ENCODE results near the gene C1orf116. TPM values are rescaled to one million over a fixed set of nuclear protein-coding genes. Genes with fewer than 3 reads are reported as not detected.

Gene C1orf116
- total RNA-seq, 1 donor from 2014 or later: 0.55 TPM

GRCh38 chr1:207036865-207037264 lies 4.3 kb upstream of the C1orf116 start:
- no peak for ATAC-seq
- no peak for DNase-seq (ENCODE audit: low spot score)

GRCh38 chr1:207035877-207036551 lies 3.5 kb upstream of the C1orf116 start:
- no peak for DNase-seq (ENCODE audit: low spot score)
- ATAC-seq: no peak

DNA sequence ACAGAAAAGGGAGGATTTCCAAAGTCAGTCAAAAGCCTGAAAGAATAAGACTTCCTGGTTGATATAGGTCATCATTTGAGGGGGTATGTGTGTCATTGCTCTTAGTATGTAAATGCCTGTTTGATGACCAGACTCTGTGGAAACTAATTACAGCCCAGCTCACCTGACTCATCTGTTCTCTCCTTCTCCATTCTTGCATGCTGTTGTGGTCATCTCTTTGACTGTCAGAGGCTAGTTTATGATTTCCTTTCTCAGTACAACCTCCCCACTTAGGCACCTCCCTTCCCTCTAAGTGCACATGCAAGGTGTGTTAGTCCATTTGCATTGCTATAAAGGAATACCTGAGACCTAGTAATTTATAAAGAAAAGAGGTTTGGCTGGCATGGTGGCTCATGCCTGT lies 2.4 kb upstream of the C1orf116 start:
- ATAC-seq (no peak), DNase-seq (ENCODE audit: low spot score) (no peak)

GRCh38 chr1:207034208-207034607 lies 1.7 kb upstream of the C1orf116 start:
- ATAC-seq: no peak
- no peak for DNase-seq (ENCODE audit: low spot score)

DNA sequence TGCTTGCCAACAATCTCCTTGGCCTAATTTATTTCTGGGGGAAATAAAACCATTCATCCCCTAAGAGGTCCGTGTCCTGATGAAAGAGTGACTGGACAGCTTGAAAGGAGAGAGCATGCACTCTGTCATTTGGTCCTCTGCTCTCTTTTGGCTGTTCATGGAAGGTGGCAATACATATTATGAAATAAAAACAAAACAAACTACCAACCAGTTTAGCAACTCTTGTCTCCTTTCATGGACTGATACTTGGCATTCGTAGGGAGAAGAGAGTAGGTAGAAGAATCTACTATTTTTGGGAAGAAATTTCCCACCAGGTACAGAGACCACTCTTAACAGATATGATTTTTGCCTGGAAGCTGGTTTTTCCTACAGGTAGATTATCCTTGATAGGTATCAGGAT lies 746 bp upstream of the C1orf116 start:
- no peak for DNase-seq (ENCODE audit: low spot score)
- peak; percentile 15 for ATAC-seq

GRCh38 chr1:207031632-207032264 lies 808 bp downstream of the C1orf116 start:
- peak; percentile 92 for ATAC-seq
- DNase-seq (ENCODE audit: low spot score): peak; percentile 92

GRCh38 chr1:207031016-207031415 lies 1.5 kb downstream of the C1orf116 start:
- ATAC-seq: no peak
- no peak for DNase-seq (ENCODE audit: low spot score)

GRCh38 chr1:207030522-207031009 lies 2.0 kb downstream of the C1orf116 start:
- DNase-seq (ENCODE audit: low spot score) (no peak), ATAC-seq (no peak)

- no peak for ATAC-seq
- no peak for DNase-seq (ENCODE audit: low spot score)
Measured at GRCh38 chr1:207029701-207030521, 2.6 kb downstream of the C1orf116 start.

GRCh38 chr1:207028884-207029650 lies 3.5 kb downstream of the C1orf116 start:
- peak; percentile 13 for ATAC-seq
- no peak for DNase-seq (ENCODE audit: low spot score)

- ATAC-seq (no peak), DNase-seq (ENCODE audit: low spot score) (no peak)
Measured at GRCh38 chr1:207027921-207028320, 4.6 kb downstream of the C1orf116 start.

DNA sequence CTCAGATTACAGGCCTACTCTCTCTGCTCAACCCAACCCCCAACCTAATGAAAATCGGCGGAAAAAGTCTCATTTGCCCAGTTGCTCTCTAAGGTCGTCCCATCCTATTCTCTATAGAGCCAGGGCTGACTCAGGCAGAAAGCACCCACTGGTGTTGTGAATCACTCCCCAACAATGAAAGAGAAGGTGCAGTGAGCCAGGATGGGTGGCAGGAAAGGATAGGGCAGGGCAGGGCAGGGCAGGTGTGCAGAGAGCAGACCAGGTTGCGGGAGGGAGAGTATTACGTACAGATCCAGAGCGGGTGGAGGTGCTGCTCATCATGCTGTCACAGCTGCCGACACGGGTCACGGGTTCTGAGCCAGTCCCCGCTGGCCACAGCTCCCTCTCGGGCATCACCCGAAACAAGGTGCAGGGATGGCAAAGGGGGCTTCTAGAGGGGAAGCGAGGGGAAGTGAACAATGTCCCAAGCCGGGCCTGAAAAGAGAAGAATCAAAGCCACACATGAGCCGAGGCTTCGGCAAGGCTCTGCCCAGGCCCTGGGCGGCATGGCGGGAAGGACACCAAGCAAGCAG lies 5.3 kb downstream of the C1orf116 start:
- DNase-seq (ENCODE audit: low spot score) (no peak), ATAC-seq (no peak)

GRCh38 chr1:207026104-207026534 lies 6.4 kb downstream of the C1orf116 start:
- no peak for ATAC-seq
- no peak for DNase-seq (ENCODE audit: low spot score)

- no peak for DNase-seq (ENCODE audit: low spot score)
- ATAC-seq: peak; percentile 41
Measured at GRCh38 chr1:207025146-207025880, 7.2 kb downstream of the C1orf116 start.

DNA sequence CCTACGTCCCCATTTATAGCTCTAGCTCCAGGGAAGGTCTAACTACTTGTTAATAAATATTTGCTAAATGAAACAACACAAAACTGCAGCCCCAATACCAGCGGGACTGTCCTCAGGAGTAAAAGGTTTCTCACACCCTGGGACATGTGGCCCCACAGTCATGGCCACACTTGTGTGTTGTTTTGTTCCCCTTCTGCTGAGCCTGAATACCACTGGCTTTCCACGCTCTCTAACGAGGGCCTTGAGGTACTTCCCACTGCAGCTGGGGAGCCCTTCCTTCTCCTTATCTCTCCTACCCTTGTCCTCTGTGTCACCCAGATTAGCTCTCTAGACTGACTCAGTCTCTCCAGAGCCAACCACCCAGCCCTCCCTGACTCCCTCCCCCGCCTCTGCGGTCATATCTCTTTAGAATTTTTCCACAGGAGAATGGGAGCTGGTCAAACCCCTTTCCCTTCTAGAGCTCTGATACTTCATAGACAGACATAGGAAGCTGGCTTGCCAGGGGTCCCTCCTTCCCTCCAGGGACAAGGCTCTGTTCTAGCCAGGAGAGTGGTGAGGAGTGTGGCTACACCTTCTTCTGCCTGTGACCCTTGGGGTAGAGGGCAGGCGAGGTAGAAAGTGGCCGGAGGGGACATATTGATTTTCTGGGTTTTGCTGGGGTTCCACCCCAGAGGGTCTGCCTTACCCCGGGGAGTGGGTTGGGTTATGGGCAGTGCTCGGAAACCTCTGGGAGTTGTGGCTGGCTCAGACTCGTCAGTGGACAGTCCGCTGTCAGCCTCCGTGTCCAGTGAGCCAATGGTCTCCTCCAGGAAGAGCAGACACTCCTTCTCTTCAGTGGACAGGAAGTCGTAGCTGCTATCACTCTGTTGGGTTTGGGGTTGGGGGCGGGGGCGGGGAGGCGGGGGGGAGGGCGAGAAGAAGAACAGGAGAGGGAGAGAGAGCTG lies 8.1 kb downstream of the C1orf116 start:
- ATAC-seq (peak; percentile 19), DNase-seq (ENCODE audit: low spot score) (no peak)

- ATAC-seq: no peak
- no peak for DNase-seq (ENCODE audit: low spot score)
Measured at GRCh38 chr1:207022996-207023679, 9.4 kb downstream of the C1orf116 start.

- DNase-seq (ENCODE audit: low spot score) (no peak), ATAC-seq (peak; percentile 37)
Measured at GRCh38 chr1:207021876-207022596, 10.5 kb downstream of the C1orf116 start.
